HT-29 (cell line): ENCODE measurements around the gene EFHC2. TPM values are rescaled to one million over a fixed set of nuclear protein-coding genes. Genes with fewer than 3 reads are reported as not detected.

Experiments
- DNase-seq: peaks from one replicate; pipeline ENCODE4 v3.0.0-alpha.2; 2015; ENCODE audit warnings: low spot score
- total RNA-seq: library from RNA; depleted of rRNA; stranded (reverse); fragments of >200 nt; shearing (Covaris generic); gene quantifications from 2 replicates; pipeline ENCODE4 v1.2.3, GENCODE V29; 2014; rRNA removed

Gene EFHC2, protein sequence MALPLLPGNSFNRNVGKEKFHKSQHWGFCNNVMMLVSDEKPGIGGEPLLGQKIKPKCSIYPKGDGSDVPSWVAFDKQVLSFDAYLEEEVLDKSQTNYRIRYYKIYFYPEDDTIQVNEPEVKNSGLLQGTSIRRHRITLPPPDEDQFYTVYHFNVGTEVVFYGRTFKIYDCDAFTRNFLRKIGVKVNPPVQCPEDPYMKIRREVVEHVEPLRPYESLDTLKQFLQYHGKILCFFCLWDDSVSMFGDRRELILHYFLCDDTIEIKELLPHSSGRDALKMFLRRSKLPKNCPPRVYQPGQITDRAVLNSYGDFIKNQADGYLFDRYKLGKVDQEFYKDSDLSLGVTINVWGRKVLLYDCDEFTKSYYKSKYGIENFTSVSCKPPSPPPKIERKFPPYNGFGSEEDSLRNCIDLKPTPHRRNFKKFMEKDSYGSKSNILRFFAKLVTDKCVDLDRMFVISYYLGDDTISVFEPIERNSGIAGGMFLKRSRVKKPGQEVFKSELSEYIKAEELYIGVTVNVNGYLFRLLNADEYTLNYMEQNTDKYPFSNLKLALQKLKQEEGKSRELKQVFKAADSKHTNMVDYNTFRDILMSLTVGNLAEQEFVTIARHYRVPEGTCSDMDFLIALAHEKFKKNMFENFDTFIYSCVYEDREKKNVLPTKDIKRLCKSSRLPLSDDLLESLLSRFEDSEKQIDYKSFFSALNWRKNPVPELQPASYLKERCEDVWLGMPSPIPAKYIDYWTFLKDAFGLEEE
- total RNA-seq = 0.21 TPM in 1 of 2 replicates, not detected in the other

DNA sequence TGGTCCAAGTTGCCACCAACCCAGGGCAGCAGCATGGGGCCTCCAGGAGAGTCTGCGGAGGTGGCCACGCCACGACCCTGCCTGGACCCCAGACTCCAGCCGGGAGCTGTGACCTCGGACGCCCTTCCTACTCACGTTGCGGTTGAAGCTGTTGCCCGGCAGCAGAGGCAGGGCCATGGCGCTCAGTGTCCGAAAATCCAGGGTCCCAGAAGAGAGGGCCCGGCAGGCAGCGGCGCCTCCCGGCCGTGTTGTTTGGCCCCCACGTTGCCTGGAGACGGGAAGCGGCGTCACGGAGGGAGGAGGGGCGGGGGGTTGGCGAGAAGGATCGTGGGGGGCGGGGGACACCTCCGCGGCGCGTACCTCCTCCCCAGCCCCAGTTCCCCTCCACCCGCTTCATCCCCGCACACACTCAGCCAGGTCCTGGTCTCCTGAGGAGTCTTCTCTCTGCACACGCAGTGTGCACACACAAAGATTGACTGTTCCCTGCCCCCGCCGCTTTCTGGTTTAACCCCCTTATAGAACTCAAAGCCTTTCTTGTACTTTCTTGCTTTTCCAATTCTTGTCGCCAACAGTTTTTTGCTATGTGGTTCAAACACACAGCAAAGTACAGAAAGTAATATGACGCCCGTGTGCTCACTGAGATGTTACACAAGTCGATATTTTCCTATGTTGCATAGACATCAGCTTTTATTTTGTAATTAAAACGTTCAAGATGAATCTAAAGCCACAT, at the start of gene EFHC2:
Gene EFHC2 (minus strand): TSS at position 261 of the 730 bp plus-strand sequence. CDS start 84 bp downstream, at position 177.
- DNase-seq = no peak

DNA sequence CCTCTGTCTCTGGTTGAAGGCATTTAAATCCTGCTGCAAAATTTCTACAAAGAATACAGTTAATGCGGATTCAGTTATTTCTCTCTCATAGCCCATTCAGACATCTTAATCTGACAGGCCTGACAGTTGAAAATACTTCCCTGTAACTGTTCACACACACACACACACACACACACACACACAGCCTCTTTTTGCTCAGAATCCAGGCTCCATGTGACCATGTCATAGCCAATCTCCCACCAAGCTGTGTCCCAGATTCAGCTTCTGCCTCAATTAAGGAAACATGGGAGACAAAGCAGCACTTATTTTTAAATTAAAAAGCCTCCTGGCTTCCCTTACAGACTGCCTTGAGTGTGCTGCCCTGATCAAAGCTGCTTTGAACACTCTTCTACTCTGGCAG, 49.3 kb upstream of the EFHC2 start:
- no peak for DNase-seq

DNA sequence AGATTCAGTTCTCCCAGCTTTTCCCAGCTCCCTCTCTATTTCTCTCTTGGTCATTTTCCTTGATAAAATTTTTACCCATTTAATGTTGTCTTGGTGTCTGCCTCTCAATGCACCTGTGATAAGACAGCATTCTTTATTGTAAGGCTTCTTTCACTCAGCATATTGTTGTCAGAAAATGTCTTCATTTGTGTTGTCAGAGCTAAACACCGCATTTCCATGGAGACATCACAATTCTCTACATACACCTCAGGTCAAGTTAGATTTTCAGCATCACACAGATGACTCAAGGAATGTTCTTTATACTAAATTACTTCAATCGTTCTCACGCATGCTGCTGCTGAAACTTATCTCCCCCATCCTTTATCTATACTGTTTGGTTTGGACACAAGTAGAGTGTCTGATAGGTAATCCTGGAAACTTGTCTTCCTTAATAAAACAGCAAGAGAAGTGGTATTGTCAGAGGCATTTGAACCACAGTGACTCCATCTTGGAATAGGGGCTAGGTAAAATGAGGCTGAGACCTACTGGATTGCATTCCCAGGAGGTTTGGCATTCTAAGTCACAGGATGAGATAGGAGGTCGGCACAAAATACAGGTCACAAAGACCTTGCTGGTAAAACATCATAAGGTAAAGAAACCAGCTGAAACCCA, 41.3 kb upstream of the EFHC2 start:
- no peak for DNase-seq

DNA sequence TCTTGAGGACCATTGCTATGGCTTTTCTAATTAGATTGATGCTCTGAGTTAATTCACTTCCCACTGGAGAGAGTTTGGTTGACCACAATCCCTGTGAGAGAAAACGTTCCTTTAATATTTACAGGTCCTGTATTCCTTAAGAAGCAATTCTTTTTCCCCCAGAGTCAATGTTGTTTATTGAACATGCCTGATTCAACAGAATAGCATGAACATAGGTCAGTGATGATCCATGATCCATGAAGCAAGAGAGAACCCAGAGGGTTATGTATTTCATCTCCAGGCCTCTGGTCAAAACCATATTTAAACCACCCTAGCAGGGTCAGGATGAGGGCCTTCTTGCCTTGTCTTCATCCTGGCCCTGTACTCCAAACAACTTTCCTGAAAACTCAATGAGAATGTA, 39.4 kb upstream of the EFHC2 start:
- no peak for DNase-seq

DNA sequence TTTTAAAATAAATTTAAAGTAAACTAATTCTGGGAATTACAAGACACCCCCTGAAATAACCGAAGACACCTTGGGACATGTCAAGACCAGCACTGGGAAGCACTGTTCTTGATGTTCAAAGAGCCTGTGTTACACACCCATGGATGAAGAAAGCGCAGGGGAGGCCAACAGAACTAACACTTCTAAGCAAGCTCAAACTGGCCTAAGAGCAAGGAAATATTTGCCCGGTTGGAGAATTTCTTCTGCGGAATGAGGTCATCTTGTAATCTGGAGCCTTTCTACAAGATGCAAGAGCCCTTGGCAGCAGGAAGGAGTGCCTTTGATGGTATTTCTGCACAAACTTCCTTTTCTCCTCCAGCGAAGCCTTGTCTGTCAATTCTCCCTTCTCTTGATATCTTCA, 9.3 kb upstream of the EFHC2 start:
- no peak for DNase-seq

DNA sequence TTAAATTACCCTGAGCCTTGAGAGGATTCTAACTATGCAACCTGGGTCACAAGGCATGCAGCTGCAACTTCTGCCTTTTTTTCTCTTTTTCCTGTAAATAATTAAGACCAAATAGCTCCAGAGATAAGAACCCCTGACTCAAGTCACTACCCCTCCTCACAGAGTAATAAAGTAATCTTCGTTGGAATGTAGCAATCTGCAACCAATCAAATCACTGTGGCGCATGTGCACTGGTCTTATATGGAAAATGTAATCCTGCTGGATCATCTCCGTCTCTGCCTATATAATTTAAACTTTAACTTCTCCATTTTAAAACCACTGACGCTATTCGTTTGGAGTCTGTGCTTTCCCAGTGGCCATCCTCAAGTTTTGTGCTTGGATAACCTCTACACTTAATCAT, 6.1 kb upstream of the EFHC2 start:
- no peak for DNase-seq

DNA sequence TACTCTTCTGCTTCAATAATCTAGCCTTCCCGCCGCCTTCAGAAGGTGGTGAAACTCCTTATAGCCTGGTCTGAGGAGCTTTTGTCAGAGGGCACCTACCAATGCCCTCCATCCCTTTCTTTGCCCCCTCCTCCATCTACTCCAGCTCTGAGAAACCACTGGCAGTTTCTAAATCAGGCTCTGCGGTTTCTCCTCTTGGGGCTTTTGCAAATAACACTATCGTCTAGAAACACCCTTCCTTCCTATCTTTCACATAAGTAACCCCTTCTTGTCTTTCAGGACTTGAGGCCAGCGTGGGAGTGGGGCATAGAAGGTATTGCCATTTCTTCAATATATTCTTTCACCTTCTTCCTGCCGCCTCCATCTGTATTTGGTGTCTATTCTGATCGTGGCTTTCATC, 1.2 kb upstream of the EFHC2 start:
- no peak for DNase-seq

DNA sequence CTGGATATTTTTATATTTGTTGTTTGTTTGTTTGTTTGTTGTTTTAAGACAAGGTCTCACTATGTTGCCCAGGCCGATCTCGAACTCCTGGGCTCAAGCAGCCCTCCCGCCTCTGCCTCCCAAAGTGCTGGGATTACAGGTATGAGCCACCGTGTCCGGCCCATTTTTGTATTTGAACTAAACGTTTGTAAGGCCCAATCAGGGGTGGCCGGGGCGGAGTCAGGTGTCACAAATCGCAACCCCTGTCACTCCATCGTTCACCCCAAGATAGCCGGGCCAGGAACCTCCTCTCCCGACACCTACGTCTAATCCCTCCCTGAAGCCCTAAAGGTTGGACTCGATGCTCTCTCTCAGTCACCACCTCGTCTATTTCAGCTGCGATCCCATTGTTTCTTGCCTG, 722 bp upstream of the EFHC2 start:
- DNase-seq = no peak

DNA sequence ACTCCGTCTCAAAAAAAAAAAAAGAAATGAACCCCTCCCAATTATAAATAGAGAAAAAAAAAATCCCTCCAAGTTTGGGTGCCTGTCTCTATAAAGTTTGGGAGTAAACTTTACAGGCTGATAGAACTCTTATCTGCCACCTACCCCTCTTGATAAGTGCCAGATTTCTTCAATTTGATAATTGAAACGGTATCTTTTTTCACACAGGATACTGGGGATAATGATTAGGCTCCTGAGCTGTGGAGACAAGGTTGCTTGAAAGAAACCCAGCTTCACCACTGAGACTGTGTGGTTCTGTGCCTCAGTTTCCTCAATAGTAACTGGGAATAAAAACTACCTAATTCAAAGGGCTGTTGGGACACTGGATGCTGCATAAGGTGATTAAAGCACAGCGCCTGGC, 606 bp downstream of the EFHC2 start:
- DNase-seq = no peak

DNA sequence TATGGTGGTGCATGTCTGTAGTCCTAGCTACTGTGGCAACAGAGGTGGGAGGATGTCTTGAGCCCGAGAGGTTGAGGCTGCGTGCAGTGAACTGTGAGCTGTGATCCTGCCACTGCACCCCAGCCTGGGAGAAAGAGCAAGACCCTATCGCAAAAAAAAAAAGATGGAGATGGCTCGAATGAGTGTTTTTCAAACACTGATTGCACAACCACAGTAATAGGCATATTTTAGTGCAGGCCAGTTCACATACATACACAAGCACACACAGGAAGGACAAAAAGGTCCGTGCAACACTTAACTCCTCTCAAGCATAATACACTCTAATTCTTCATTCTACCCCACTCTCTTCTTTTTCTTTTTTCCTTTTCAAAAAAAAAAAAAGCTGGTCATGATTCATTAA, 5.1 kb downstream of the EFHC2 start:
- DNase-seq = no peak

DNA sequence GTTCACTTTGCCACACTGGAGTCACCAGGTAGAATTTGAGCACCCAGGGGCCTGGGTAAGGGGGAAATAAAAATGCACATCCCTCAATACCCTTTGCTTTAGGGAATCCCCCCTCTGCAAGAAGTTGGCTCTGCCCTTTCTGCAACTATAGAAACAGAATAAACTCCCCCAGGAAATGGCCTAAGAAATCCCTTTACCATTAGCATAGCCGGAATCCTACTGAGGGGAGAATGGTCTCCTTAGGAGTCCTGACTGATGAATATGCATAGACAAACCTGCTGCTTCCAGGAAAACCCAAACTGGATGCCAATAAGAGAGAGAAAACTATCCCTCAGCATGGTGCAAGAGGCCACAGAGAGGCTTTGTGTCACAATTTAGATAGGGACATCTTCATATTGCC, 11.0 kb downstream of the EFHC2 start:
- no peak for DNase-seq

DNA sequence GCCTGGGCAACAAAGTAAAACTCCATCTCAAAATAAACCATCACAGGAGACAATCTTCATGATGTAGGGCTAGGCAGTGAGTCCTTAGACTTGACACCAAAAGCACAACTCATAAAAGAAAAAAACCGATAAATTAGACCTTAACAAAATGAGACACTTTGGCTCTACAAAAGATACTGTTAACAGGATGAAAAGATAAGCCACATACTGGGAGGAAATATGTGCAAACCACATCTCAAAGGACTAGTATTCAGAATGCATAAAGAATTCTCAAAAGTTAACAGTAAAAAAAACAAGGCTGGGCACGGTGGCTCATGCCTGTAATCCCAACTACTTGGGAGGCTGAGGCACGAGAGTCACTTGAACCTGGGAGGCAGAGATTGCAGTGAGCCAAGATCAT, 13.2 kb downstream of the EFHC2 start:
- no peak for DNase-seq

DNA sequence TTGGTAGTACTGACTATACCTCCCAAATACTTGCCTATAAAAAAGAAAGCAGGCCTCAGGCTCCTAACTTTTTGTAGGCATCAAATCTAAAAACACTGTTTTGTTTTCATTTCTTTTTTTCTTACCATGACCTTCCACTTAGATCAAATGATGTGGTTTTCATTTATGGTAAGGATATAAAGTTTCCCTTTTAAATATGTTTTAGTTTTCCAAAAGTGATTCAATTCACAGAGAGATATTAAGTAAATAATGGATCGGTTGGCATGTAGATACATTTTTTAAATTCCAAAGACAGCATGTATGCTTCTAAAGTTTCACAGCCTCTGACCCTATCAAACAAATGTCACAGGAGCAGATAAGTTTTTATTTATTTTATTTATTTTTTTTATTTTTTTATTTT, 23.9 kb downstream of the EFHC2 start:
- DNase-seq = no peak

DNA sequence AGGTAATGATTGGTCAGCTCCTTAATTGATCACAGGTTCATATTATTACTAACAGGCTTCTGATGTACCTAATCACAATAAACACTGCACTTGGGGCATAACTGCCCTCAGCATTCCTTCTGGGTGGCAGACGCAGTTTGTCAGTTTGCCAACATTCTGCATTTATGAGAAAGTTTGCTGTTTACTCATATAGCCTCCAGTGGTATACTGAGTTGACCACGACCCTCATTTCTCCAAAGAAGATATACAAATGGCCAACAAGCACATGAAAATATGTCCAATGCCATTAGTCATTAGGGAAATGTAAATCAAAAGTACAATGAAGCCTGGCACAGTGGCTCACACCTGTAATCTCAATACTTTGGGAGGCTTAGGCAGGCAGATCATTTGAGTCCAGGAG, 26.3 kb downstream of the EFHC2 start:
- DNase-seq = no peak

DNA sequence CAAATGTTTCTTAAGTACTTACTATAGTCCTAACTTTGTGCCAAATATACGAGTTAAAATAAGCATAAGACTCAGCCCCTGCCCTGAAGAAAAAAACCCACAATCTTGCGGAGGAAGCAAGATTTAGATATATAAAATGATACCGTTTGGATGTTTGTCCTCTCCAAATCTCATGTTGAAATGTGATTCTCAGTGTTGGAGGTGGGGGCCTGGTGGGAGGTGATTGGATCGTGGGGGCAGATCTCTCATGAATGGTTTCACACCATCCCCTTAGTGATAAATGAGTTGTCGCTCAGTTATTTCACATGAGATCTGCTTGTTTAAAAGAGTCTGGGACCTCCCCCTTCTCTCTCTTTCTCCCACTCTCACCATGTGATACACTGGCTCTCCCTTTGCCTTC, 28.7 kb downstream of the EFHC2 start:
- DNase-seq = no peak

DNA sequence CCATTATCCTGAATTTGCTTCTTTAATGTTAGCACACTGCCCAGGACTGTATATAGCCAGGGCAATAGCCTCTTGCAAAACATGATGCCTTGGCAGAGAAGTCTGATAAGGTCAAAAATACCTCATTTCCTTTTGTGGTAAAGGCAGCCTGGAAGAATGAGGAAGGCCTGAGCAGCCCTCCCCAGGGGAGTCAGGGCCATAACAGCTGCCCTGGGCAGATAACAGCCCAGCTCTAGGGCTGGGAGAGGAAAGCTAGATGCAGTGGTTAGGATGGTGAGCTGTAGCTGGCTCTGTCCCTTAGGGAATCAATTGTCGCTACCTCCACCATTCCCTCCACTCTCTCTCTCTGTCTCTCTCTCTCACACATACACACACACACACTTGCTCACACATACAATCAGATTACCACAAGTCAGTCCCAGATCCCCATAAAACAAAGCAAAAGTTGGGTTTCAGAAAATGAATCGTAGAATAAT, 29.2 kb downstream of the EFHC2 start:
- peak; percentile 46 for DNase-seq

DNA sequence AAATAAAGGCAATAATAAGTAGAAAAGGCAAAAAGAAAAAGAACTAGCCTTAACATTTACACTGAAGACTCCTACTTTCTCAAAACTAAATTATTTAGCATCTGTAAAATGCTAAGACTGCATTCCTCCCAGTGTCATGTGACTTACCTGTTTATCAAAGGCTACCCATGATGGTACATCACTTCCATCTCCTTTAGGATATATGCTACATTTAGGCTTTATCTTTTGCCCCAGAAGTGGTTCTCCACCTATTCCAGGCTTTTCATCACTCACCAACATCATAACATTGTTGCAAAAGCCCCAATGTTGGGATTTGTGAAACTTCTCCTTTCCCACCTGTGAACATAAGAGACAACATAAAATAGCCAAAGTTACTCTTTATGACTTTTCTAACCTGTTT, 31.1 kb downstream of the EFHC2 start:
- DNase-seq = no peak

DNA sequence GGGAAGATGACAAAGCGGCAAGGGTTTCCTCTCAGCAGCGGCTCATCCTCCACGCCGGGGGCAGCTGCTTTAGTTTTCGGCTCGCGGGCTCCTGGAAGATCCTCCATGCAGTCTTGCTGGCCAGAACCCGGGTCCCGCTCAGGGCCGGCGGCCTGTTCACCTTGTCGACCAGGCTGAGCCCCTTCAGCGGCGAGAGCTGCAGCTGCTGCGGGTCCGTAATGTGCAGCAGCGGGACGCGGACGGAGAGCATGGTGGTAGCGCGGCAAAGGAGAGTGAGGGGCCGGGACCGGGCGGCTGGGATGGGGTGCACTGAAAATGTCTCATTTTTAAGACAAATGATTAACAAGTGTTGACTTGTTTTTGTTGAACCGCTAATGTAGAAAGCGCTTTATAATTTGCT, 33.2 kb downstream of the EFHC2 start:
- no peak for DNase-seq

DNA sequence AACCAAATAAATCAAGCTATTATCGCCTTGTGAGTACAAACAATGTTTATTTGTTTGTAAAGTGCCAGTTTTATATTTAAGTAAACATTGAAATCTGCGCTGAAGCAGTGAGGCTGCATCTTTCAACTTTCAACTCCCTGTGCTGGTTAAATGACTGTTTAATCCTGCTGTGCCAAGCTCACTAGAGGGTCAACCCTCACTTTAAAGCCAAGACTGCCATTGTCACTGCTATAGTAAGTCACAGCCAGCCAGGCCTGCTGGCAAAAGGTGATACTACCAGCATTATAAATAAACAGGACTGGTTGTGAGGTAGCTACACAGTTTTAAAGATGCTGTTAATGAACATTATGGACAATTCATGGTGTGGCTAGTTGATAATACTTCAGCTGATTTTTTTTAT, 34.6 kb downstream of the EFHC2 start:
- DNase-seq = peak; percentile 4

DNA sequence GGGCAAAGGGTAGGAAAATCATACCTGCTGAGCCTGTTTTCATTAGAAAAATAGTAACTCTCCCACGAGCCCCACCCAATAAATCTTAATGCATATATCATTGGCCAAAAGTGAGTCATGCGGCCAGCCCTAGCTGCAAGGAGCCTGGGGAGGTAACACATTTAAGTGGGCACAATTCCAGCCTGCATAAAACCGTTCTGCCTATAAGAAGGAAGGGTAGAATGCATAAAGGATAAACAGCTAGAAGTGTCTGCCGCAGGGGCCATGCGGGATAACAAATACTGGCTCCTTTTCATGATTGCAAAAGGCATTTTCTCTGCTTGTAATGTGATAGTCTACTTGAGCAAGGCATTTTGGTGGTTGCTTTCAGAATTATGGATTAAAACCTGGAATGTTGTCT, 37.1 kb downstream of the EFHC2 start:
- no peak for DNase-seq

DNA sequence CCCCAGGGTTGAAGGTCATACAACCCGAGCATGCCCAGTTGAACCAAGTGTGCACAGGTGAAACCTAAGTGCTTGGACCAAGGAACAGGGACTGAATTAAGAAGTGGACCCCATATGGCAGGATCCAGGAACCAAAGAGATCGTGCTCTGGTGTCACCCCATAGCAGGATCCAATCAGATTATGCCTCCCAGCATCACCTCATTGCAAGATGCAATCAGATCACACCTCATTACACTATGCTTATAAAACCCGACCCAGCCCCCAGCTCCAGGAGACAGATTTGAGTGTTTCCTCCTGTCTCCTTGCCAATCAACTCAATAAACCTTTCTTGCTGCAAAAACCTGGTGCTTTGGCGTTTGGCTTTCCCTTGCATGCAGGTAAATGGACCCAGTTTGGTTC, 37.6 kb downstream of the EFHC2 start:
- DNase-seq = no peak

DNA sequence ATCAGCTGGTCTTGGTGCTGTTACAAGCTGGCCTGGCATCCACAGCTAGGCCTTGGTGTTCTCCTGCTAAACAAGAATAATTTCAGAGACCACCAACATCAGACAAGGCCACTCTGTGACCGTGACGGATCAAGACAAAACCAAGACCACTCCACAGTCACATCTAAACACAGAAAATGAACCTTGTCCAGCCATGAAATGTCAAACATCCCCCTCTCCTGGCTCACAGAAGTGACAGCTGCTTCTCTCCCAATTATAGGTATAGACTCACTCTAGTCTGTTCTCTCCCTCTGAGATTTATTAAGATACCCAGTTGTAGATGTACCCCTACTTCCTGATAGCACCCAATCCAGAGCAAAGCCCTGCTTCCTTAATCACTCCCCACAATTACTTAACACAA, 40.4 kb downstream of the EFHC2 start:
- peak; percentile 3 for DNase-seq
